ENCODE measurements around the gene LAMB3.
"Not testable (repeated sequence)": the region's sequence is repeated elsewhere in the genome, so short reads cannot be mapped to it uniquely, and the experiment has no call there.

The LAMB3 gene

GRCh38 chr1:209652121-209652735 lies at the start of gene LAMB3:
TSS of gene LAMB3 (minus strand) at chr1:209652425. CDS start at chr1:209650944, 1,481 bp downstream.
- no peak for DNase-seq (ENCODE audit: low spot score)

GRCh38 chr1:209700686-209701085 lies 48.5 kb upstream of the LAMB3 start:
- DNase-seq (ENCODE audit: low spot score), result not testable (repeated sequence)

- no peak for DNase-seq (ENCODE audit: low spot score)
Measured at GRCh38 chr1:209697126-209697525, 44.9 kb upstream of the LAMB3 start.

GRCh38 chr1:209696673-209697072 lies 44.4 kb upstream of the LAMB3 start:
- DNase-seq (ENCODE audit: low spot score), result no peak

GRCh38 chr1:209692745-209693504 lies 40.7 kb upstream of the LAMB3 start:
- peak; percentile 73 for DNase-seq (ENCODE audit: low spot score)

- DNase-seq (ENCODE audit: low spot score), result no peak
Measured at GRCh38 chr1:209692296-209692695, 40.1 kb upstream of the LAMB3 start.

- no peak for DNase-seq (ENCODE audit: low spot score)
Measured at GRCh38 chr1:209691237-209691636, 39.0 kb upstream of the LAMB3 start.

- DNase-seq (ENCODE audit: low spot score), result no peak
Measured at GRCh38 chr1:209689477-209689876, 37.3 kb upstream of the LAMB3 start.

- DNase-seq (ENCODE audit: low spot score), result no peak
Measured at GRCh38 chr1:209688746-209689234, 36.6 kb upstream of the LAMB3 start.

GRCh38 chr1:209686322-209686721 lies 34.1 kb upstream of the LAMB3 start:
- no peak for DNase-seq (ENCODE audit: low spot score)

GRCh38 chr1:209685821-209686220 lies 33.6 kb upstream of the LAMB3 start:
- no peak for DNase-seq (ENCODE audit: low spot score)

GRCh38 chr1:209678981-209679539 lies 26.8 kb upstream of the LAMB3 start:
- DNase-seq (ENCODE audit: low spot score), result no peak

- no peak for DNase-seq (ENCODE audit: low spot score)
Measured at GRCh38 chr1:209675565-209676154, 23.4 kb upstream of the LAMB3 start.

GRCh38 chr1:209674957-209675564 lies 22.8 kb upstream of the LAMB3 start, which contains the start of gene G0S2:
TSS of gene G0S2 (plus strand) at chr1:209675412. CDS start at chr1:209675685, 273 bp downstream.
- no peak for DNase-seq (ENCODE audit: low spot score)

- no peak for DNase-seq (ENCODE audit: low spot score)
Measured at GRCh38 chr1:209673631-209674417, 21.6 kb upstream of the LAMB3 start.

- DNase-seq (ENCODE audit: low spot score), result no peak
Measured at GRCh38 chr1:209672705-209673630, 20.7 kb upstream of the LAMB3 start.

GRCh38 chr1:209670441-209671082 lies 18.3 kb upstream of the LAMB3 start:
- DNase-seq (ENCODE audit: low spot score), result no peak

GRCh38 chr1:209667708-209668107 lies 15.5 kb upstream of the LAMB3 start:
- no peak for DNase-seq (ENCODE audit: low spot score)

GRCh38 chr1:209667103-209667502 lies 14.9 kb upstream of the LAMB3 start:
- DNase-seq (ENCODE audit: low spot score), result no peak

- DNase-seq (ENCODE audit: low spot score), result no peak
Measured at GRCh38 chr1:209662879-209663327, 10.7 kb upstream of the LAMB3 start.

Measured in NAMALWA (cell line).